ENCODE data around the gene PNKD.
A peak's percentile ranks its signal among the peaks of the same experiment; 100 is the strongest.

PNKD gene

GRCh38 chr2:218381916-218382366 is 111.6 kb downstream of the PNKD start, which contains the start of gene SLC11A1:
Gene SLC11A1 (plus strand): TSS chr2:218382273. CDS start chr2:218382369, 96 bp downstream.
- DNase-seq = no peak

- DNase-seq = no peak
These were observed 112.5 kb downstream of the PNKD start for GRCh38 chr2:218382785-218383184.

- DNase-seq = no peak
These were observed 113.7 kb downstream of the PNKD start for GRCh38 chr2:218383892-218384519.

GRCh38 chr2:218384975-218385374 is 114.7 kb downstream of the PNKD start:
- DNase-seq = no peak

- no peak for DNase-seq
These were observed 116.4 kb downstream of the PNKD start for GRCh38 chr2:218386505-218387368.

- DNase-seq = peak; percentile 57
These were observed 117.3 kb downstream of the PNKD start for GRCh38 chr2:218387369-218388194.

- DNase-seq = no peak
These were observed 119.2 kb downstream of the PNKD start for GRCh38 chr2:218389333-218390150.

GRCh38 chr2:218391202-218391601 is 120.9 kb downstream of the PNKD start:
- no peak for DNase-seq

GRCh38 chr2:218392459-218392858 is 122.1 kb downstream of the PNKD start:
- no peak for DNase-seq

GRCh38 chr2:218392891-218393462 is 122.7 kb downstream of the PNKD start:
- no peak for DNase-seq

GRCh38 chr2:218393750-218394290 is 123.5 kb downstream of the PNKD start:
- DNase-seq = no peak

GRCh38 chr2:218394298-218395089 is 124.2 kb downstream of the PNKD start:
- no peak for DNase-seq

- no peak for DNase-seq
These were observed 124.7 kb downstream of the PNKD start for GRCh38 chr2:218395090-218395444.

- DNase-seq = no peak
These were observed 125.1 kb downstream of the PNKD start for GRCh38 chr2:218395456-218395825.

GRCh38 chr2:218395826-218396687 is 125.7 kb downstream of the PNKD start:
- peak; percentile 96 for DNase-seq
